ENCODE measurements around the gene ABCD3. TPM values are rescaled to one million over a fixed set of nuclear protein-coding genes. Genes with fewer than 3 reads are reported as not detected.

The ABCD3 gene
- total and polyA plus RNA-seq, 2 donors (not counting 1 experiment from before 2014, with no cell fraction given), result 26.4 to 34.0 TPM

GRCh38 chr1:94524531-94524930 lies 106.3 kb downstream of the ABCD3 start:
- H3K27me3 ChIP-seq (ENCODE audit: control insufficient read depth, insufficient read depth, low read length), result no peaks in the 10 kb centered on the region
- H4K20me1 ChIP-seq (ENCODE audit: control insufficient read depth, extremely low read depth, insufficient read depth, low read length), result no peaks in the 10 kb centered on the region
- H3K4me2 ChIP-seq (ENCODE audit: extremely low read depth, insufficient read depth, low read length), result no peak overlapping the region
- TF ChIP-seq CTCF (conservative IDR thresholded peaks at IDR 0.05 in 1 of 2, IDR thresholded peaks at IDR 0.05 in 1 of 2; ENCODE audit: low read depth in 1 of 2, low read length in 2 of 2) (no peak), EZH2 (IDR thresholded peaks at IDR 0.05; ENCODE audit: low read length, missing control alignments) (no peak)
- H3K79me2 ChIP-seq (ENCODE audit: control insufficient read depth, insufficient read depth, low read length), result no peaks in the 10 kb centered on the region
- no peak overlapping the region for H2AFZ ChIP-seq (ENCODE audit: low read length)
- H3K4me1 ChIP-seq (ENCODE audit: control insufficient read depth, extremely low read depth, insufficient read depth, low read length), result no peaks in the 10 kb centered on the region
- no peaks in the 10 kb centered on the region for H3K9me3 ChIP-seq (ENCODE audit: control insufficient read depth, insufficient read depth, low read depth, low read length)
- H3K9ac ChIP-seq (ENCODE audit: insufficient read depth, low read length), result no peak overlapping the region
- H3K4me3 ChIP-seq (replicated peaks in 1 of 4; ENCODE audit: control extremely low read depth in 1 of 4, insufficient read depth in 1 of 4, low read depth in 3 of 4, low read length in 4 of 4), result no peak overlapping the region
- no peak overlapping the region for H3K27ac ChIP-seq (ENCODE audit: insufficient read depth, low read length)
- peaks cover 2% of the 10 kb centered on the region for H3K36me3 ChIP-seq (ENCODE audit: control insufficient read depth, insufficient read depth, low read length)
- DNase-seq (ENCODE audit: low read depth in 2 of 2), result no peak

GRCh38 chr1:94526152-94526980 lies 108.2 kb downstream of the ABCD3 start:
- no peak overlapping the region for H3K9ac ChIP-seq (ENCODE audit: insufficient read depth, low read length)
- no peaks in the 10 kb centered on the region for H3K9me3 ChIP-seq (ENCODE audit: control insufficient read depth, insufficient read depth, low read depth, low read length)
- TF ChIP-seq CTCF (conservative IDR thresholded peaks at IDR 0.05 in 1 of 2, IDR thresholded peaks at IDR 0.05 in 1 of 2; ENCODE audit: low read depth in 1 of 2, low read length in 2 of 2) (no peak), EZH2 (IDR thresholded peaks at IDR 0.05; ENCODE audit: low read length, missing control alignments) (no peak)
- H3K4me2 ChIP-seq (ENCODE audit: extremely low read depth, insufficient read depth, low read length), result no peak overlapping the region
- no peaks in the 10 kb centered on the region for H3K4me1 ChIP-seq (ENCODE audit: control insufficient read depth, extremely low read depth, insufficient read depth, low read length)
- H3K27me3 ChIP-seq (ENCODE audit: control insufficient read depth, insufficient read depth, low read length), result no peaks in the 10 kb centered on the region
- no peaks in the 10 kb centered on the region for H4K20me1 ChIP-seq (ENCODE audit: control insufficient read depth, extremely low read depth, insufficient read depth, low read length)
- no peaks in the 10 kb centered on the region for H3K79me2 ChIP-seq (ENCODE audit: control insufficient read depth, insufficient read depth, low read length)
- DNase-seq (ENCODE audit: low read depth in 2 of 2), result peak; percentile 39 to 68
- no peak overlapping the region for H3K4me3 ChIP-seq (replicated peaks in 1 of 4; ENCODE audit: control extremely low read depth in 1 of 4, insufficient read depth in 1 of 4, low read depth in 3 of 4, low read length in 4 of 4)
- peaks cover 8% of the 10 kb centered on the region for H3K36me3 ChIP-seq (ENCODE audit: control insufficient read depth, insufficient read depth, low read length)
- no peak overlapping the region for H2AFZ ChIP-seq (ENCODE audit: low read length)
- no peak overlapping the region for H3K27ac ChIP-seq (ENCODE audit: insufficient read depth, low read length)

- Histone ChIP-seq H3K4me2 (ENCODE audit: extremely low read depth, insufficient read depth, low read length) (no peak overlapping the region), H4K20me1 (ENCODE audit: control insufficient read depth, extremely low read depth, insufficient read depth, low read length) (no peaks in the 10 kb centered on the region), H3K4me1 (ENCODE audit: control insufficient read depth, extremely low read depth, insufficient read depth, low read length) (no peaks in the 10 kb centered on the region), H3K4me3 (replicated peaks in 1 of 4; ENCODE audit: control extremely low read depth in 1 of 4, insufficient read depth in 1 of 4, low read depth in 3 of 4, low read length in 4 of 4) (no peak overlapping the region), H3K9ac (ENCODE audit: insufficient read depth, low read length) (no peak overlapping the region), H3K36me3 (ENCODE audit: control insufficient read depth, insufficient read depth, low read length) (peaks cover 12% of the 10 kb centered on the region), H2AFZ (ENCODE audit: low read length) (no peak overlapping the region), H3K9me3 (ENCODE audit: control insufficient read depth, insufficient read depth, low read depth, low read length) (no peaks in the 10 kb centered on the region), H3K27ac (ENCODE audit: insufficient read depth, low read length) (no peak overlapping the region), H3K79me2 (ENCODE audit: control insufficient read depth, insufficient read depth, low read length) (no peaks in the 10 kb centered on the region), H3K27me3 (ENCODE audit: control insufficient read depth, insufficient read depth, low read length) (no peaks in the 10 kb centered on the region)
- TF ChIP-seq CTCF (conservative IDR thresholded peaks at IDR 0.05 in 1 of 2, IDR thresholded peaks at IDR 0.05 in 1 of 2; ENCODE audit: low read depth in 1 of 2, low read length in 2 of 2) (no peak), EZH2 (IDR thresholded peaks at IDR 0.05; ENCODE audit: low read length, missing control alignments) (no peak)
- DNase-seq (ENCODE audit: low read depth in 2 of 2), result peak in 1 of 2 donors; percentile 68
These were observed 109.3 kb downstream of the ABCD3 start for GRCh38 chr1:94527447-94528031.

All from fibroblast of lung (primary cell).